GM10248 (cell line): Measurements from ENCODE around the gene CENPT.

Source experiments
- CTCF ChIA-PET: fragments of 300-600 bp; sonication (Branson Sonifier 250); formaldehyde crosslinking; extraction: SDS; loops from one replicate; lab custom pipeline; 2021; ENCODE audit warnings: antibody characterized with exemption; lab: Yijun Ruan, JAX
- POLR2A ChIA-PET: fragments of 350-650 bp; sonication (Branson Sonifier 250); formaldehyde crosslinking; extraction: SDS; loops from one replicate; lab custom pipeline; 2020; ENCODE audit warnings: antibody characterized with exemption; lab: Yijun Ruan, JAX
- DNase-seq: peaks from one replicate; pipeline ENCODE4 v3.0.0; 2012; ENCODE audit errors: extremely low spot score
- CTCF ChIP-seq: IDR thresholded peaks from 2 replicates; pipeline ENCODE4 v1.5.1; 2012; ENCODE audit warnings: mild to moderate bottlenecking, low read depth; ENCODE audit errors: extremely low read depth, missing control alignments, control extremely low read depth

The CENPT gene

GRCh38 chr16:67883146-67883871 lies 35.8 kb upstream of the CENPT start:
- POLR2A ChIA-PET = no interaction called here
- CTCF ChIA-PET = interaction anchor here (0.7 to 5.7 kb wide), 52 partner anchors 9 to 347 kb away, joined by 3 to 72 read pairs (median 5); partner anchors contain the start of genes DDX28, DUS2, EDC4 and PSKH1
- no peak for TF ChIP-seq CTCF
- DNase-seq = no peak

GRCh38 chr16:67882374-67883145 lies 35.1 kb upstream of the CENPT start:
- TF ChIP-seq CTCF = no peak
- CTCF ChIA-PET = interaction anchor here (0.9 to 5.7 kb wide), 31 partner anchors 8 to 347 kb away, joined by 3 to 72 read pairs (median 7); partner anchors contain the start of genes DDX28, DUS2, EDC4 and PSKH1
- DNase-seq = no peak
- POLR2A ChIA-PET = interaction anchor here (0.9 kb wide), 1 partner anchor 10 kb away, joined by 4 read pairs; the partner anchor contains the start of gene PSKH1

GRCh38 chr16:67881621-67882161 lies 34.2 kb upstream of the CENPT start:
- CTCF ChIA-PET = interaction anchor here (1.0 to 5.7 kb wide), 15 partner anchors 7 to 210 kb away, joined by 3 to 72 read pairs (median 12); partner anchors contain the start of genes DDX28, DUS2, EDC4 and PSKH1
- TF ChIP-seq CTCF = no peak
- POLR2A ChIA-PET = interaction anchor here (0.9 kb wide), 1 partner anchor 11 kb away, joined by 4 read pairs; the partner anchor contains the start of gene PSKH1
- DNase-seq = no peak

GRCh38 chr16:67880584-67880983 lies 33.1 kb upstream of the CENPT start:
- no peak for TF ChIP-seq CTCF
- no peak for DNase-seq
- CTCF ChIA-PET = interaction anchor here (0.9 kb wide), 1 partner anchor 13 kb away, joined by 3 read pairs; no protein-coding TSS in a partner anchor
- POLR2A ChIA-PET = no interaction called here

GRCh38 chr16:67879936-67880335 lies 32.4 kb upstream of the CENPT start:
- ChIA-PET POLR2A (no interaction called here), CTCF (interaction anchor here (0.9 to 1.5 kb wide), 2 partner anchors 10 to 13 kb away, joined by 3 to 4 read pairs; no protein-coding TSS in a partner anchor)
- no peak for DNase-seq
- TF ChIP-seq CTCF = no peak

GRCh38 chr16:67879462-67879861 lies 32.0 kb upstream of the CENPT start:
- POLR2A ChIA-PET = interaction anchor here (1.1 kb wide), 1 partner anchor 18 kb away, joined by 3 read pairs; no protein-coding TSS in a partner anchor
- DNase-seq = no peak
- CTCF ChIA-PET = interaction anchor here (0.9 to 1.5 kb wide), 4 partner anchors 10 to 161 kb away, joined by 3 to 5 read pairs (median 4); no protein-coding TSS in a partner anchor
- no peak for TF ChIP-seq CTCF
